ENCODE data around the gene SIGLEC12.
"Not testable (repeated sequence)": the region's sequence is repeated elsewhere in the genome, so short reads cannot be mapped to it uniquely, and the experiment has no call there.

Gene SIGLEC12

GRCh38 chr19:51521781-51522180, 20.2 kb upstream of the SIGLEC12 start:
- no peak for DNase-seq

DNA sequence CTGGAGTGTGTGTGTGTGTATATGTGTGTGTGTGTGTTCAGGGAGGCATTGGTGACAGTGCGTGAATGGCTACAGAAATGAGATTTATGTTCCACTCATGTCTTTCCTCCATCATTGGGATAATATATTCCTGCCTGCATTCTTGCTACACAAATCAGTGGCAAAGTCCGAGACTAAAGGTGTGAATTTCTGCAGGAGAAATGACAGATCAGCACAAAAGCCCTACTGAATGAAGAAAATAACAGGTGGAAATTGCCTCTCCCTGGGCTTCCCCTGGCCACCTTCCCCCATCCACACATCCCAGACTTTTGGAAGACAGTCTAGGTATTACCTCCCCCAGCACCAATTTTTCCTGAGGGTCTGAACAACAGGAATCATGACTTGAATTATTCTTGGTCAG, 19.8 kb upstream of the SIGLEC12 start:
- DNase-seq: no peak

- no peak for DNase-seq
Observed at GRCh38 chr19:51520728-51521127, 19.1 kb upstream of the SIGLEC12 start.

DNA sequence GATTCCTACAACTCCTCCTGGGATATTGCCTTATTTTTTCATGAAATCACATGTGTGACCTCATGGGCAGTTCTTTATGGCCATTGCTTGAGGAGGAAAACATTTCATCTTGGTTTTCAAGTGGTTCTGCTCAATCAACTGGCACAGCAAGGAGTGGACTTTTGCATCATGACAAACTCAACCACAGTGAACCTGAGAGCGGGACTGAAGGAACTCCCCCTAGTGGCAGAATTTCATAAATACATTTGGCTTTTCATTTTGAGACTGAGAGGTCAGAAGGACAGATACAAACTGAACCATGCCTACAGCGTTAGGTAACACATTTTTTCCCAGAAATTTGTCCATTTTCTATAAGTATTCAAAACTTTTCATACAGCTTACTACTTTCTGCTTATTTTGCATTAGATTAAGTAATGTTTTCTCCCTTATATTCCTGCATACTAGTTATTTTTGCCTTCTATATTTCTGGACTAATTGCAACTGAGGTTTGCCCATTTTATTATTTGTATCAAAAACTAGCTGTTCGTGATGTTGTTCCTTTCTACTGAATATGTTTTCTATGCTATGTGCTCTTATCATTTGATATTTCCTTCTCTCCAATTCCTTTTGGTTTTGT, 13.4 kb upstream of the SIGLEC12 start:
- peak; percentile 68 for DNase-seq

DNA sequence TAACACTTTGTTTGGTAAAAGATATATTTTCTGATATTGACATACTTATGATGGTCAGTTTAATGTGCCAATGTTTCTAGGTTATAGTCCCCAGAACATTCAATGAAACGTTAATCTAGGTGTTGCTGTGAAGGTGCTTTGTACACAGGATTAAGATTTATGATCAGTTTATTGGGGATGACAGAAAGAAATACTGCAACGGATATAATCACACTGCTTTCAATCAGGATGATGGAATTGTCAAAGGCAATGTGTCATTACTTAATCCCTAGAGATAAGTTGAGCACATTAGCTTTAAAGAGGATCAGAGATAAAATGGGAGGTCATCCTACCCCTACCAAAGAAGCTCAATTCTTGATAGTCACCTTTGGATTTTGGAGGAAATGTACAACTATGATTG, 12.4 kb upstream of the SIGLEC12 start:
- DNase-seq: no peak

DNA sequence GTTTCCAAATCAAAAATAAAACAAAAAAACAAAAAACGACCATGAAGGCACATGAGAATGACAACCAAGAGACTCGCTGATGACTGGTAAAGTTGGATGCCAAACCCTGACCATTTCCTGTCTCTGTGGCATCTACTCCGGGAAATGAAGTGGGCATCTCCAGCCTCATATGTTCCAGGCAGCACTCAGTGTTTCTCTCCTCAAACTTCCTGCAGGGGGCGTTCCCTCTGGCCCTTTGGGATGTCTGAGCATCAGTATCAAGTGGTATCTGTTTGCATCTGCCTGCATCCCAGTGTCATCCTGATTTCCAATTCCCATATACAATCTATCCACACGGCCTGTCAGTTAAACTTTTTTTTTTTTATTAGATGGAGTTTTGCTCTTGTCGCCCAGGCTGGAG, 9.8 kb upstream of the SIGLEC12 start:
- DNase-seq: peak; percentile 15

GRCh38 chr19:51509823-51510660, 8.4 kb upstream of the SIGLEC12 start:
- no peak for DNase-seq

- no peak for DNase-seq
Observed at GRCh38 chr19:51508059-51508733, 6.6 kb upstream of the SIGLEC12 start.

DNA sequence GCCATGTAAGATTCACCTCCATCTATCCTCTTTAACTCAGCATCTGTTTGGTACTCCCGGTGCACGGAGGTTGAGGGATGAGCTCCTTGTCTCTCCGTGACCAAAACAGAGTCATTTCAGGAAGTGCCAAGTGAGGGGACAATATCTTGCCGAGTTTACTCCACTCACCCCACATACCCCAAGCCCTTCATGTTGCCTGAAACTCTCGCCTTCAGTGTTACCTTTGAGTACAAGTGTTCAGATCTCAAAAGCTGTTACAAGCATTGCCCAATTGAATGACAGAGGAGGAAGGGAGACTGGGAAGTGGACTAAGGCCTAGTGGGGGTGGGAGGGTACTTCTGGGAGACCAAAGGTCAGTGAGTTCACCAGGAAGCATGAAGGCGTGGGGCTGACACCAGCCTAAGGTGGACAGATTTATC, 6.0 kb upstream of the SIGLEC12 start:
- DNase-seq: no peak

DNA sequence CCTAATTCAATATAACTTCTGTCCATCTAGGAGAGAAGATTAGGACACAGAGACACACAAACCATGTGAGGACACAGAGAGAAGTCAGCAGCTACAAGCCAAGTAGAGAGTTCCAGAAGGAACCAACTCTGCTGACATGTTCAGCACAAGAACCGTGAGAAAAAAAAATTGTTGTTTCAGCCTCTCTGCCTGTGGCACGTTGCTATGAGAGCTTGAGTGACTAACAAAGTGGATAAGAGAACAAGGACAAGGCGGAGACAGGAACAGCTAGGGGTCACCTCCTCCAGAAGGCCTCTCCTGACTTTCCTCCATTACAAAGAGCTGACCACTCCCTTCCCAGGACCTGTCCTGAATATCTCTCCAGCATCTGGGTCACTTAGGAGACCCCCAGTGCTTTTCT, 5.6 kb upstream of the SIGLEC12 start:
- DNase-seq: no peak

DNA sequence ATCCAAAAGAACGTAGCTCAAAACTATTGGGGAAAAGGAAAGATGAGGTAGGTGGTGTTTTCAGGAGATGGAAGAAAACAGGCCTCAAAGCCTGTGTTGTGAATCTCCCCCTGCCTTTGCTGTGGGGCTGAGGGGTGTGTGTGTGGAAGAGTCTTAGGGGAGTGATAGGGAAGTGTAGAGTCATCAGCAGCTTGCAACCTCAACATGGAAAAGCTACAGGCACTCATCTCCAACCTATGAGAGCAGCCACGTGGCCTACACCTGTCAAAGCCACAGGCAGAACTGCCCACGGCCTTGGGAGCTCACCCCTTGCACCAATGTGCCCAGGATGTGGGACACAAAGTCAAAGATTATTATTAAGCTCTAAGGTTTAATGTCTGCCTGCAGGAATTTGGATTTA, 4.3 kb upstream of the SIGLEC12 start:
- DNase-seq: no peak

DNA sequence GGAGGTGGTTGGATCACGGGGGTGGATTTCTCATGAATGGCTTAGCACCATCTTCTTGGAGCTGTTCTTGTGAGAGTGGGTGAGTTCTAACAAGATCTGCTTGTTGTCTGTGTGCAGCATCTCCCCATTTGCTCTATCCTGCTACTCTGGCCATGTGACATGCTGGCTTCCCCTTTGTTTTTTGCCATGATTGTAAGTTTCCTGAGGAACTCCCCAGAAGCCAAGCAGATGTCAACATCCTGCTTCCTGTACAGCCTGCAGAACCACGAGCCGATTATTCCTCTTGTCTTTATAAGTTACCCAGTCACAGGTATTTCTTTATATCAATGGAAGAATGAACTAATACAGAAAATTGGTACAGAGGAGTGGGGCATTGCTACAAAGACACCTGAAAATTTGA, 2.3 kb upstream of the SIGLEC12 start:
- no peak for DNase-seq

DNA sequence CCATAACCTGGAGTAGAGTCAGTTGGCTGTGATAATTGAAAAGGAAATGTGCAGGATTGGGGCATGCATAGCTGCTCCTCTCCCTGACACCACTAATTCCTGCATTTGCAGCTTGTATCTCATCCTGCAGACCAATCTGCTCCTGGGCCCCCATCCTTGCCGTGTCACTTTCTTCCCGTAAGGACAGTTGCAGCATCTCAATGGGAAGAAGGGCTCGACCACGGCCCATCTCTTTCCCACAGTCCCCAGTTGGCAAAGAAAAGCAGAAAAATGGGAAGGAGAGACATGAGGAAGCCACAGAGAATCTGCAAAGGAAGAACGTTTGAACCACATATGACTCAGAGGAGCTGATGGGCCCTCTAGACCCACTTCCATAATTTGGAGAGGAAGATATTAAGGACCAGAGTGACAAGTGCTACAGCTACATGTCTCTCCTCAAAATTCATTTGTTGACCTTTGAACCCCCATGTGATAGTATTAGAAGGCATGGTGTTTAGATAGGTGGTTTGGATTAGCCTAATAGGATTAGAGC, 1.8 kb upstream of the SIGLEC12 start:
- no peak for DNase-seq

GRCh38 chr19:51500931-51501330, 669 bp downstream of the SIGLEC12 start:
- DNase-seq: not testable (repeated sequence)

DNA sequence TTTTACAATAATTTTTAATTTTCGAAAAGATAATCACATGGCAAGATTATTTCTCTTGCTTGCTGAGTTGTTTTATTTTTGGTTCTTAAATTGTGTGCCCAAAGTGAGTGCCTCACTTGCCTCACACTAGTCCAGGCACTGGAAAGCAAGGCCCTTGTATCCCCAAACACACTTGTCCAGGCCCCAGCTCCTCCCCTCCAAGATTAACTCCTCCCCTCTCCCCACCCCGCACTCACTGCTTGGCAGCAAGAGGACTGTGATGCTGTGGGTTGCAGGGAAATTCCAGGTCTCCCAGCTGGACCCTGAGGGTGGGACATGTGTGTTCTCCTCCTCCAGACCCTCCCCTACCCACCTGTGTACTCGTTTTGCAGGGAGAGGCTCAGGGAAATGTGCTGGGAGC, 3.9 kb downstream of the SIGLEC12 start:
- no peak for DNase-seq

DNA sequence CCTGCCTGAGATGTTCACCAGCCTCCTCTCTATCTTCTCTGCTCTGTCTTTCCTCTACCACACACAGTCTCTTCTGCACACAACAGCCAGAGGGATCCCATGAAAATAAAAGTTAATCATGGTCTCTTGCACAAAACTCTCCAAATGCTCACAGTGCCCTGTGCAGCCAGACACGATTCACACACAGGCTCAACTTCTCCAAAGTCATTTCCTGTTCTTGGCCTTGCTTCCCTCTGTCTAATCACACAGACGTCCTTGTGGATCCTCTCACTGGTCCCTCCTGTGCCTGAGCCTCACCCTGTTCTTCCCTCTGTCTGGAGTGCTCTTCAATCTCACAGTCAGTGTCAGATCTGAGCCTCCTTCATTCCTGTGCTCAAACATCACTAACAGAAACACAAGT, 7.8 kb downstream of the SIGLEC12 start:
- no peak for DNase-seq

DNA sequence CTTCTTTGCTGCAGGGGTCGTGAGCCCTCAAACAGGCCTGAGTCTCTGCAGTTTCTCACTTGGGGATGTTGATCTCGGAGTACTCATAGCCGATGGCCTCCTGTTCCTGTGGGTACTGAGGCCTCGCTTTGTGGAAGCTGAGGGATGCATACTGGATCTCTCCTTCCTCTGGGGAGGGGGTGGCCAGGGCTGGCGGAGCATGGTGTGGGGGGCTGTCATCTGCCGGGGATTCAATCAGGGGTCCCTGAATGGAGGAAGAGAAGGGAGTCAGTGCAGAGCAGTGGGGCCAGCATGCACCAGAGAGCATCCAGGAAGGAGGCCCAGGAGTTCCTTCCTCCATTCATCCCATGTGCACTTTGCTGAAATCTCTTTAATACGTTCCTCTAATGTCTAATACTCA, 10.0 kb downstream of the SIGLEC12 start:
- DNase-seq: no peak

- no peak for DNase-seq
Observed at GRCh38 chr19:51490676-51491075, 10.9 kb downstream of the SIGLEC12 start.

GRCh38 chr19:51489113-51489512, 12.5 kb downstream of the SIGLEC12 start:
- no peak for DNase-seq

GRCh38 chr19:51488491-51488890, 13.1 kb downstream of the SIGLEC12 start:
- DNase-seq: no peak

- no peak for DNase-seq
Observed at GRCh38 chr19:51485960-51486660, 15.5 kb downstream of the SIGLEC12 start.

DNA sequence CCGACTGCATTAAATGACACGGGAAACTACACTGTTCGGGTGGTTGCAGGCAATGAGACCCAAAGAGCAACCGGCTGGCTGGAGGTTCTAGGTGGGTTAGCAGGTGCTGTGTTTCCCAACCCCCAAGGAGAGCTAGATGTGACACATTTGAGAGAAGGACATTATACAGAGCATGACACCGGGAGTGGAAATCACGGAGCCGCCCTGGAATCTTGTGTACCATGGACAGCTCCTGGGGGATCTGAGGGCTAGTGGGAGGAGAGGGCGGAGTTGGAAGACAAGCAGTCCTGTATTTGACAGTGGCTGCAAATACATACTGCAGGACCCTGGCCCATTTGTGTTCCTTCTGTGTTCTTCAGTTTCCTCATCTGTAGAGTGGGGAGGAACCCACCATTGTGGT, 21.0 kb downstream of the SIGLEC12 start:
- no peak for DNase-seq
